Chondrocyte (in vitro differentiated cells): ENCODE data around the gene MTHFD2L. TPM values are rescaled to one million over a fixed set of nuclear protein-coding genes. Genes with fewer than 3 reads are reported as not detected.

ENCODE experiments used
- DNase-seq: peaks from one replicate; pipeline ENCODE4 v3.0.0; 2021; ENCODE audit warnings: mixed read lengths, low spot score
- H3K27ac Mint-ChIP-seq: one replicate; pipeline ENCODE4 v1.8.0; 2021; ENCODE audit warnings: mild to moderate bottlenecking, moderate library complexity, mixed read lengths; ENCODE audit not compliant: unreplicated experiment
- H3K27me3 Mint-ChIP-seq: 2 replicates; pipeline ENCODE4 v1.8.0; 2021; ENCODE audit warnings: low read depth, mixed read lengths
- H3K36me3 Mint-ChIP-seq: 2 replicates; pipeline ENCODE4 v1.8.0; 2021; ENCODE audit warnings: low read depth, mixed read lengths
- H3K4me1 Mint-ChIP-seq: 2 replicates; pipeline ENCODE4 v1.8.0; 2021; ENCODE audit warnings: low read depth, mild to moderate bottlenecking, mixed read lengths
- H3K4me3 Mint-ChIP-seq: one replicate; pipeline ENCODE4 v1.8.0; 2021; ENCODE audit warnings: mild to moderate bottlenecking, moderate library complexity, mixed read lengths; ENCODE audit not compliant: unreplicated experiment
- H3K9me3 Mint-ChIP-seq: 2 replicates; pipeline ENCODE4 v1.8.0; 2021; ENCODE audit warnings: low read depth, mixed read lengths
- long read RNA-seq: library from polyadenylated mRNA; stranded (forward); transcript quantifications from one replicate; pipeline ENCODE4 v2.0.0, GENCODE V29; 2021
- total RNA-seq: library from RNA; stranded (reverse); gene quantifications from 3 replicates; pipeline ENCODE4 v1.2.1, GENCODE V29; 2021
- TF ChIP-seq, protein P1 (sequence below): fragments of 200-600 bp; sonication (generic); IDR thresholded peaks from 2 replicates; pipeline ENCODE4 v1.5.0; 2021; ENCODE audit warnings: antibody characterized with exemption, mild to moderate bottlenecking, moderate library complexity

Gene MTHFD2L
- 6.6 to 10.6 TPM (median 7.4 TPM) in 3 replicates for total RNA-seq
- long read RNA-seq, partial matches to known transcripts: 0 of 5 reads
- long read RNA-seq, other reads (novel, unspliced or antisense): 1 of 5 reads

DNA sequence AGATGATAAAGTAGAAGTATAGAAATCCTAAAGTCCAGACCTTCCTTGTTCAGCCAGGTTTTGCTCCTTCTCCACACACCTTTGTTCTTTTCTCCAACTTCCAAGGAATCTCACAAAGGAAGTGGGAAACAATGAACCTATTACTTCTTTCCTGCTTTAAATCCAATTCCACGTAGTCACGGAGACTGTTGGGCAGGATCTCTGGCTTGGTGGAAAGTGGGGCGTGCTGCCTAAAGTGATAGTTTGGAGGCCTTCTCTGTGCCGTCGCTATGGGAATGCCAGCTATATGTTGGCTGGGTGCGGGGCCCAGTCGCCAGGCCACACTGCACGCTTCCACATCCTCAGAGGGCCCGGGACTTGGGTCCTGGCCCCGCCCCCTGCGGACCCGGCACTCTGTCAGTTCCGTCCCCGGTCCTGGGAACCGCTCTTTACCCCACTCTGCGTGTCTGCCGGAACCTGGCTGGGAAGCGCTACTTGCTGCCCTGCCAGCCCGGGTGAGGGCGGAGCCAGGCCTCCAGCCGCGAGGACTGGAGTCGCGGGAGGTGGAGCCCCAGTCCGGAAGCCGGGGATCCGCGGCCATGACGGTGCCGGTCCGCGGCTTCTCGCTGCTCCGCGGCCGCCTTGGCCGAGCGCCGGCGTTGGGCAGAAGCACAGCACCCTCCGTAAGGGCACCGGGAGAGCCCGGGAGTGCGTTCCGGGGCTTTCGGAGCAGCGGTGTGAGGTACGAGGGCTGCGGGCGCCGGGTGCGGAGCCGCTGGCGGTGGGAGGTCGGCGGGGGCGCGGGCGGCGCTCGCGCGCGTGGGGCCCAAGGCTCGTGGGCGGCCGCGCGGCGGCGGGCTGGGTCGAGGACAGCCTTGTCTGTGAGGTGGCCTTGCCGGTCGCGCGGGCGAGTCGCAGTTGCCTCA is at the start of gene MTHFD2L:
TSS of gene MTHFD2L (plus strand) at position 558 of the 905 bp plus-strand sequence. CDS start at position 579, 21 bp downstream.
- TF ChIP-seq, protein P1, sequence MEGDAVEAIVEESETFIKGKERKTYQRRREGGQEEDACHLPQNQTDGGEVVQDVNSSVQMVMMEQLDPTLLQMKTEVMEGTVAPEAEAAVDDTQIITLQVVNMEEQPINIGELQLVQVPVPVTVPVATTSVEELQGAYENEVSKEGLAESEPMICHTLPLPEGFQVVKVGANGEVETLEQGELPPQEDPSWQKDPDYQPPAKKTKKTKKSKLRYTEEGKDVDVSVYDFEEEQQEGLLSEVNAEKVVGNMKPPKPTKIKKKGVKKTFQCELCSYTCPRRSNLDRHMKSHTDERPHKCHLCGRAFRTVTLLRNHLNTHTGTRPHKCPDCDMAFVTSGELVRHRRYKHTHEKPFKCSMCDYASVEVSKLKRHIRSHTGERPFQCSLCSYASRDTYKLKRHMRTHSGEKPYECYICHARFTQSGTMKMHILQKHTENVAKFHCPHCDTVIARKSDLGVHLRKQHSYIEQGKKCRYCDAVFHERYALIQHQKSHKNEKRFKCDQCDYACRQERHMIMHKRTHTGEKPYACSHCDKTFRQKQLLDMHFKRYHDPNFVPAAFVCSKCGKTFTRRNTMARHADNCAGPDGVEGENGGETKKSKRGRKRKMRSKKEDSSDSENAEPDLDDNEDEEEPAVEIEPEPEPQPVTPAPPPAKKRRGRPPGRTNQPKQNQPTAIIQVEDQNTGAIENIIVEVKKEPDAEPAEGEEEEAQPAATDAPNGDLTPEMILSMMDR: no peak
- peak within 1 kb of the TSS; percentile 96 for H3K27ac Mint-ChIP-seq
- H3K9me3 Mint-ChIP-seq: no peaks in the 10 kb centered on the region
- peak; percentile 98 for DNase-seq
- H3K4me1 Mint-ChIP-seq: peaks cover 30% of the 10 kb centered on the region
- H3K4me3 Mint-ChIP-seq: peak within 1 kb of the TSS; percentile 84
- H3K27me3 Mint-ChIP-seq: no peaks in the 10 kb centered on the region
- peaks cover 6% of the 10 kb centered on the region for H3K36me3 Mint-ChIP-seq

DNA sequence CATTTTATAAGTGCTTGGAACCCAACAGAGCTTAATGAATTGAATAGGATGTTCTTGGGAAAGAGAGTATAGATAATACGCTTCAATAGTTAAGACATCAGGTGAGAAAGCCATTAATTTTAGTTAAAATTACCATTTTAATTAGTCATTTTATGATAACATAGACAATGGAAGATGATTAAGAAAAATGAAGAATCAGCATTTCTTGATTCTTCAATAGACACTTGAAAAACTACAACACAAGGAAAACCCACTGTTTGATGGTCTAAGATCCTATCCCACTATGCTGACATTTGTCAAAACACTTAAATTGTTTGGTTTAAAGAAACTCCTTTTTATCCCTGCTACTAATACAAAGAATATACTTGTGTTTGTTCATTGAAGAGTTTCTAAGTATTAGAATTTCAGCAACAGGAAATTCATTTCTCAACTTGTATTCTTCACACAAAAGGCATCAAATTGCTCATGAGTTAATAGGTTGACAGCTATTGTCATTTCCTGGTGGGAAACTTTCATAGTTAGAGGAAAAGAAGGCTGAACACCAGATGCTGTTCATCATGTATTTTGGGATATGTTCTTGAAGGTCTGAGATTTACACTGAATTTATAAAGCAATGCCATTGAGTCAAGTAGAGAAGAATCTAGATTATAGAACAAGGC is 49.3 kb upstream of the MTHFD2L start:
- Mint-ChIP-seq H3K27me3 (no peaks in the 10 kb centered on the region), H3K36me3 (no peaks in the 10 kb centered on the region), H3K4me3 (peak overlapping the region; percentile 3), H3K4me1 (peaks cover 75% of the 10 kb centered on the region), H3K9me3 (peaks cover 2% of the 10 kb centered on the region), H3K27ac (peak overlapping the region; percentile 97)
- DNase-seq: no peak
- TF ChIP-seq, protein P1: no peak

DNA sequence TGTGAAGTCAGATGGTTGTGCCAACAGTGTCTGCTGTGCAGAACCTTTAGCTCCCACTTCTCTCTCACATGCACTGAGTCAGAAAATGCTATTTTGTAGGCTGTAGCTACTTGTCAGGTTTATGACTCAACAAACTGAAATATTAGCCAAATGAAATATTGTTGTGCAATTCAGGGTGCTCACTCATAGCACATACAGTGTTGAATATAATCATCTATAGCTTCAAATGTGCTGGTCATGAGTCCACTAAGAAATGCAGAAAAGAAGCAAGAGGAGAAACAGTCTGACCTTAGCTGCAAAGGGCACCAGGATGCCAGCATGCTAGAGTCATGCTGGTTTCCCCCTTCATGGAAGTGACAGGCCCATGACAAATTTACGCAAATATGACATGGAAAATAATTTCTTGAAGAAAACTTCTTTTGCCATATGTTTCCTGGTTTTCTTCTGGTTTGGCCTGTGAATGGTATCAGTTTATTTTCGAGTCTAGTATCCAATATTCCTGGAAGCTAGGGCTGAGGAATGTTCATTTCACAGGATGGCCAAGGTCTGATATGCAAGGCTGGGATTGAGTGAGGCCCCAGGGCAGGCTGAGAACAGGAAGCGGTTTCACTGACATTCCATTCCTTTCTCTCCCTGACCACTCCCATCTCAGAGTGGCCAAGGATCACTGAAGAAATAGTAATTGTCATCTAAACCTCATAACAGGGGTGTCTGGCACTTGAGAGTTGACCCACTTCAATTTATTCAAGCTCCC is 48.6 kb upstream of the MTHFD2L start:
- TF ChIP-seq, protein P1: no peak
- Mint-ChIP-seq H3K36me3 (no peaks in the 10 kb centered on the region), H3K4me1 (peaks cover 80% of the 10 kb centered on the region), H3K27me3 (no peaks in the 10 kb centered on the region), H3K27ac (peak overlapping the region; percentile 97), H3K9me3 (peaks cover 4% of the 10 kb centered on the region), H3K4me3 (peak overlapping the region; percentile 20)
- no peak for DNase-seq

DNA sequence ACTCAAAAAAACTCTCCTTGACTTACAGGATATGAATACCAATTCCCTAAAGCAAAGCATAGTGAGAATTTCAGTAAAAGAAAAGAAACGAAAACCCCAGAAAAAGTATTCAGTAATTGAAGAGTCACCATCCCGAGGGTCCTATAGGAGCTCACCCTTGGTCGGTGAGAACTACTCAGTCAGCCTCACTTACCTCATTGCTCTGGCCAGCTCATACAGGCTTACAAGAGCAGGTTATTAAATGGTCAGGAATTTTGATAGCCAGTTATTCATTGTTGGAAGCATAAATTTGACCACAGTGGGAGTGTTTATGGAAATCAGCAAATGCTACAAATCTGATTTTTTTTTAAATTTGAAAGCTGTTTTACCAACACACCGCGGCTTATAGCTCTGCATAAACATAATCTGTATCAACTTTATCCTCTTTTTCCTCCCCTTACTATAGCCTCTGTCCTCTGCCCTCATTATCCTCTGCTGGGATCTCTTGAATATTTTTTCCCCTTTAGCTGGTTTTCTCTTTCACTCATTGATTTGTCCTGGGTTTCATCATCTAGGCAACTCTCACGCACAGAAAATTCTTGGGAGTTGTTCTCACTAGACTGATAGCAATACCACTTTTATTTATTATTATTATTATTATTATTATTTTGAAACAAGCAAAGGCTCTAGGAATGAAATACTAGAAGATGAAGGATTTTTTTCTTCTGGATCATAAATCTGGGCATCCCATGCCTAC is 47.9 kb upstream of the MTHFD2L start:
- no peak for DNase-seq
- H3K4me1 Mint-ChIP-seq: peaks cover 85% of the 10 kb centered on the region

More for the DNA sequence above, 47.9 kb upstream of the MTHFD2L start:
- H3K4me3 Mint-ChIP-seq: peak overlapping the region; percentile 20
- no peaks in the 10 kb centered on the region for H3K36me3 Mint-ChIP-seq
- H3K9me3 Mint-ChIP-seq: peaks cover 4% of the 10 kb centered on the region
- TF ChIP-seq, protein P1: no peak
- H3K27me3 Mint-ChIP-seq: no peaks in the 10 kb centered on the region
- H3K27ac Mint-ChIP-seq: peak overlapping the region; percentile 97
